SU-DHL-6 (cell line): Measurements from ENCODE around the gene ZFP64.

Source experiments
- CTCF ChIP-seq: fragments of 200-600 bp; sonication (generic); IDR thresholded peaks from one replicate; pipeline ENCODE4 v1.5.1; 2017; ENCODE audit warnings: antibody characterized with exemption, mild to moderate bottlenecking, low read length, moderate library complexity; ENCODE audit not compliant: insufficient read depth, poor library complexity, severe bottlenecking
- EZH2phosphoT487 ChIP-seq: fragments of 200-600 bp; sonication (generic), shearing (Covaris generic); conservative IDR thresholded peaks from 2 replicates; pipeline ENCODE4 v1.6.1; 2018; ENCODE audit warnings: mild to moderate bottlenecking, antibody characterized with exemption, low read length, moderate library complexity, mixed read lengths

- TF ChIP-seq CTCF (no peak), EZH2phosphoT487 (no peak)
These were observed 62.0 kb downstream of the ZFP64 start for GRCh38 chr20:52129611-52130010.
